Stimulated activated CD4-positive, alpha-beta T cell treated with anti-CD3 and anti-CD28 coated beads, Interleukin-4, amount 100 ng/mL, for 24 hours (primary cell): Measurements from ENCODE around the gene PAN3.

ENCODE experiments used
- DNase-seq: peaks from one replicate; pipeline ENCODE4 v3.0.0-alpha.2; 2020

The PAN3 gene

GRCh38 chr13:28229522-28230411 lies 91.4 kb downstream of the PAN3 start:
- DNase-seq: no peak

GRCh38 chr13:28231642-28232041 lies 93.3 kb downstream of the PAN3 start:
- DNase-seq: no peak

- DNase-seq: no peak
Measured at GRCh38 chr13:28237944-28238343, 99.6 kb downstream of the PAN3 start.

GRCh38 chr13:28239374-28239773 lies 101.0 kb downstream of the PAN3 start:
- DNase-seq: no peak

- no peak for DNase-seq
Measured at GRCh38 chr13:28245465-28245864, 107.1 kb downstream of the PAN3 start.

- DNase-seq: no peak
Measured at GRCh38 chr13:28246891-28247290, 108.5 kb downstream of the PAN3 start.

- DNase-seq: no peak
Measured at GRCh38 chr13:28248080-28248479, 109.7 kb downstream of the PAN3 start.

- DNase-seq: no peak
Measured at GRCh38 chr13:28250542-28250941, 112.2 kb downstream of the PAN3 start.

GRCh38 chr13:28251466-28251865 lies 113.1 kb downstream of the PAN3 start:
- no peak for DNase-seq

GRCh38 chr13:28252547-28252946 lies 114.2 kb downstream of the PAN3 start:
- DNase-seq: no peak

GRCh38 chr13:28257305-28257704 lies 119.0 kb downstream of the PAN3 start:
- no peak for DNase-seq

GRCh38 chr13:28258417-28258816 lies 120.1 kb downstream of the PAN3 start:
- no peak for DNase-seq

GRCh38 chr13:28267497-28267896 lies 129.2 kb downstream of the PAN3 start:
- no peak for DNase-seq

- DNase-seq: no peak
Measured at GRCh38 chr13:28268800-28269223, 130.5 kb downstream of the PAN3 start.

- DNase-seq: no peak
Measured at GRCh38 chr13:28271056-28271840, 132.9 kb downstream of the PAN3 start.

GRCh38 chr13:28273919-28274318 lies 135.6 kb downstream of the PAN3 start:
- DNase-seq: no peak

GRCh38 chr13:28282451-28282850 lies 144.1 kb downstream of the PAN3 start:
- DNase-seq: no peak

- no peak for DNase-seq
Measured at GRCh38 chr13:28283600-28283999, 145.3 kb downstream of the PAN3 start.

GRCh38 chr13:28286263-28286662 lies 147.9 kb downstream of the PAN3 start:
- no peak for DNase-seq

GRCh38 chr13:28297341-28297740 lies 159.0 kb downstream of the PAN3 start:
- no peak for DNase-seq

- no peak for DNase-seq
Measured at GRCh38 chr13:28299916-28300315, 161.6 kb downstream of the PAN3 start.

GRCh38 chr13:28301839-28302238 lies 163.5 kb downstream of the PAN3 start:
- no peak for DNase-seq

GRCh38 chr13:28306325-28306724 lies 168.0 kb downstream of the PAN3 start:
- no peak for DNase-seq

GRCh38 chr13:28313579-28313978 lies 175.2 kb downstream of the PAN3 start:
- DNase-seq: no peak
